GM12864 (cell line): ENCODE results near the gene SPTLC1.
"Not testable (repeated sequence)": the region's sequence is repeated elsewhere in the genome, so short reads cannot be mapped to it uniquely, and the experiment has no call there.

Experiments used
- DNase-seq: peaks from one replicate; pipeline ENCODE4 v3.0.0-alpha.2; 2011; ENCODE audit warnings: low read depth
- H3K4me3 ChIP-seq: 2 replicates; pipeline ENCODE4 v1.5.1; 2011; ENCODE audit warnings: mild to moderate bottlenecking, low read depth, low read length, control low read depth
- CTCF ChIP-seq: IDR thresholded peaks from 2 replicates; pipeline ENCODE4 v1.5.1; 2011; ENCODE audit warnings: low read depth, mild to moderate bottlenecking, moderate library complexity, low read length, control low read depth, inconsistent platforms; ENCODE audit errors: missing control alignments

SPTLC1 gene

GRCh38 chr9:92004045-92004392, 111.2 kb downstream of the SPTLC1 start:
- no peak overlapping the region for H3K4me3 ChIP-seq
- TF ChIP-seq CTCF = no peak
- DNase-seq = no peak

GRCh38 chr9:92003308-92004044, 111.7 kb downstream of the SPTLC1 start:
- no peak for DNase-seq
- H3K4me3 ChIP-seq = no peak overlapping the region
- TF ChIP-seq CTCF = no peak

- DNase-seq, H3K4me3 ChIP-seq: not testable (repeated sequence)
Observed at GRCh38 chr9:92001948-92002347, 113.3 kb downstream of the SPTLC1 start.

- H3K4me3 ChIP-seq = no peak overlapping the region
- DNase-seq = no peak
- no peak for TF ChIP-seq CTCF
Observed at GRCh38 chr9:92001244-92001643, 114.0 kb downstream of the SPTLC1 start.

- DNase-seq = no peak
- no peak overlapping the region for H3K4me3 ChIP-seq
- TF ChIP-seq CTCF = no peak
Observed at GRCh38 chr9:91995000-91995655, 120.1 kb downstream of the SPTLC1 start.

GRCh38 chr9:91994422-91994821, 120.8 kb downstream of the SPTLC1 start:
- no peak for TF ChIP-seq CTCF
- H3K4me3 ChIP-seq = no peak overlapping the region
- DNase-seq = no peak

GRCh38 chr9:91992461-91993041, 122.7 kb downstream of the SPTLC1 start:
- TF ChIP-seq CTCF = no peak
- H3K4me3 ChIP-seq = no peak overlapping the region
- no peak for DNase-seq
